ENCODE results near the gene CENPB. TPM values are rescaled to one million over a fixed set of nuclear protein-coding genes. Genes with fewer than 3 reads are reported as not detected.

The CENPB gene
- total and polyA plus RNA-seq, 2 of the 4 experiments (the other 2 are of a cell fraction), result 45.7 to 59.1 TPM

DNA sequence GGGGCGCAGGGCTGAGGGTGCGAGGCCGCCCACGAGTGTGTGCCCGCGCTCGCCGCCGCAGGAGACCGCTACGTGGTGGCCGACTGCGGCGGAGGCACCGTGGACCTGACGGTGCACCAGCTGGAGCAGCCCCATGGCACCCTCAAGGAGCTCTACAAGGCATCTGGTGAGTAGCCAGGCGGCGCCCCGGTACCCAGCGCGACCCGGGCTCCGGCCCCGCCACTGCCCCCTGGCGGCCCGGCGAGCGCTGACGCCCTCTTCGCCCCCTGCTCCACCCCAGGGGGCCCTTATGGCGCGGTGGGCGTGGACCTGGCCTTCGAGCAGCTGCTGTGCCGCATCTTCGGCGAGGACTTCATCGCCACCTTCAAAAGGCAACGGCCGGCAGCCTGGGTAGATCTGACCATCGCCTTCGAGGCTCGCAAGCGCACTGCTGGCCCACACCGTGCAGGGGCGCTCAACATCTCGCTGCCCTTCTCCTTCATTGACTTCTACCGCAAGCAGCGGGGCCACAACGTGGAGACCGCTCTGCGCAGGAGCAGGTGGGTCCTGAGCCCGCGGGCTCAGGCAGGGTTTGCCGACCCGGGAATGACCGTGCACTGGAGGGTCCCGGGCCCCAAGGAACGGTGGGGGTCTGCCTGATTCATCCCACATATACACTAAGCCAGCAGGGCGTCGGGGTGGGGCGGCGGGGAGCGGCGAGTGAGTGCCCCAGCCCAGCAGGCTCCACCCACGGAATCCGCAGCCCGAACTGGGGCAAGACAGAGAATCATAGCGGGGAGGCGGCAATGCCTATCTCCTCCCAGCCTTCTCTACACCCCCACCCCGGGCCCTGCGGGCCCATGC, 36.6 kb downstream of the CENPB start:
- no peak for DNase-seq
- H2AK5ac ChIP-seq (ENCODE audit: low read depth, low read length), result no peak overlapping the region
- H3K18ac ChIP-seq (ENCODE audit: low read depth, low read length), result no peak overlapping the region
- H3K23ac ChIP-seq (ENCODE audit: low read depth, low read length), result no peak overlapping the region
- H2BK5ac ChIP-seq (ENCODE audit: low read depth, low read length, poor library complexity, severe bottlenecking), result no peak overlapping the region
- BruUV-seq (replicated peaks), result no TSS peak
- no peak overlapping the region for H2BK120ac ChIP-seq (ENCODE audit: low read depth, low read length)
- H3K9me1 ChIP-seq (ENCODE audit: insufficient read depth, low read length), result no peaks in the 10 kb centered on the region
- no peak overlapping the region for H4K5ac ChIP-seq (ENCODE audit: low read depth, low read length)
- no peaks in the 10 kb centered on the region for H3K79me1 ChIP-seq (ENCODE audit: low read depth in 1 of 2, low read length in 2 of 2)
- H3K27ac ChIP-seq (ENCODE audit: insufficient read depth, low read length), result no peak overlapping the region
- 0 out of 2 replicates have a peak, but pooled peaks cover 6% of the 10 kb centered on the region for H4K20me1 ChIP-seq (ENCODE audit: insufficient read depth, low read length)
- H2AFZ ChIP-seq (replicated peaks; ENCODE audit: low read length, poor library complexity), result no peak overlapping the region
- no peak overlapping the region for H3K14ac ChIP-seq (replicated peaks; ENCODE audit: low read depth, low read length)
- dilution Hi-C loops (cut with HindIII; ENCODE audit: low sequenced_read_pairs, unreplicated experiment) (no loop called here), intact Hi-C loops (cut with micrococcal nuclease) (no loop called here), in situ Hi-C loops (cut with MboI; ENCODE audit: low sequenced_read_pairs) (no loop called here)
- H3K4me2 ChIP-seq (ENCODE audit: low read depth, low read length), result no peak overlapping the region
- no peak overlapping the region for H4K91ac ChIP-seq (ENCODE audit: insufficient read depth, low read depth, low read length)
- H3K9ac ChIP-seq (ENCODE audit: low read depth, low read length), result no peak overlapping the region
- ATAC-seq (ENCODE audit: low read depth), result 0 out of 2 replicates have a peak, but pooled peaks have one; percentile 31
- H3K36me3 ChIP-seq (ENCODE audit: control insufficient read depth, insufficient read depth, low read length), result peaks cover 2% of the 10 kb centered on the region
- no peak overlapping the region for H3K4ac ChIP-seq (ENCODE audit: low read depth, low read length)
- H2BK15ac ChIP-seq (ENCODE audit: low read depth, low read length), result no peak overlapping the region
- H3K9me3 ChIP-seq (ENCODE audit: control insufficient read depth, insufficient read depth, low read length), result no peaks in the 10 kb centered on the region
- POLR2A ChIA-PET (ENCODE audit: unreplicated experiment), result no interaction called here
- no peaks in the 10 kb centered on the region for H3K4me1 ChIP-seq (ENCODE audit: control insufficient read depth, insufficient read depth, low read length)
- TF ChIP-seq MAZ (IDR thresholded peaks at IDR 0.05; ENCODE audit: borderline replicate concordance, low read depth, low read length) (no peak), RAD21 (IDR thresholded peaks at IDR 0.05; ENCODE audit: low read length) (peak; percentile 17; the same call in 1 of the 2 replicates), RCOR1 (IDR thresholded peaks at IDR 0.05; ENCODE audit: insufficient replicate concordance, low read length) (no peak)
- TF ChIP-seq, protein P1, sequence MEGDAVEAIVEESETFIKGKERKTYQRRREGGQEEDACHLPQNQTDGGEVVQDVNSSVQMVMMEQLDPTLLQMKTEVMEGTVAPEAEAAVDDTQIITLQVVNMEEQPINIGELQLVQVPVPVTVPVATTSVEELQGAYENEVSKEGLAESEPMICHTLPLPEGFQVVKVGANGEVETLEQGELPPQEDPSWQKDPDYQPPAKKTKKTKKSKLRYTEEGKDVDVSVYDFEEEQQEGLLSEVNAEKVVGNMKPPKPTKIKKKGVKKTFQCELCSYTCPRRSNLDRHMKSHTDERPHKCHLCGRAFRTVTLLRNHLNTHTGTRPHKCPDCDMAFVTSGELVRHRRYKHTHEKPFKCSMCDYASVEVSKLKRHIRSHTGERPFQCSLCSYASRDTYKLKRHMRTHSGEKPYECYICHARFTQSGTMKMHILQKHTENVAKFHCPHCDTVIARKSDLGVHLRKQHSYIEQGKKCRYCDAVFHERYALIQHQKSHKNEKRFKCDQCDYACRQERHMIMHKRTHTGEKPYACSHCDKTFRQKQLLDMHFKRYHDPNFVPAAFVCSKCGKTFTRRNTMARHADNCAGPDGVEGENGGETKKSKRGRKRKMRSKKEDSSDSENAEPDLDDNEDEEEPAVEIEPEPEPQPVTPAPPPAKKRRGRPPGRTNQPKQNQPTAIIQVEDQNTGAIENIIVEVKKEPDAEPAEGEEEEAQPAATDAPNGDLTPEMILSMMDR (conservative IDR thresholded peaks at IDR 0.05; ENCODE audit: low read depth, low read length), result peak; percentile 33
- H3K4me3 ChIP-seq (ENCODE audit: insufficient read depth, low read depth, low read length), result no peak overlapping the region
- H2BK20ac ChIP-seq (ENCODE audit: low read depth, low read length), result no peak overlapping the region
- H2AK9ac ChIP-seq (replicated peaks; ENCODE audit: low read depth, low read length, poor library complexity), result no peak overlapping the region
- WGBS, 2 experiments (ENCODE audit: extremely low coverage in 2 of 2, insufficient read length in 1 of 2), result 78% methylated on average over 48 of the region's 72 CpGs; no CpG with 5 or more reads in 1 of the 2 experiments
- CTCF ChIA-PET, result no interaction called here
- no peak overlapping the region for H3K56ac ChIP-seq (ENCODE audit: extremely low read depth, insufficient read depth, low read length)
- H3K27me3 ChIP-seq (ENCODE audit: control insufficient read depth, insufficient read depth, low read length), result peaks cover 8% of the 10 kb centered on the region
- no peak overlapping the region for H4K8ac ChIP-seq (ENCODE audit: low read depth in 2 of 2, low read length in 2 of 2)

Data from IMR-90 (cell line).